GM20000 (cell line): ENCODE results near the gene POLR2C.

Experiments used
- DNase-seq: peaks from one replicate; pipeline ENCODE4 v3.0.0; 2012; ENCODE audit warnings: low spot score
- CTCF ChIP-seq: IDR thresholded peaks from 2 replicates; pipeline ENCODE4 v1.5.1; 2012; ENCODE audit warnings: mild to moderate bottlenecking, control low read depth; ENCODE audit errors: extremely low read depth, missing control alignments

The POLR2C gene

GRCh38 chr16:57518922-57519321 is 56.4 kb downstream of the POLR2C start:
- no peak for TF ChIP-seq CTCF
- no peak for DNase-seq

GRCh38 chr16:57519796-57520360 is 57.4 kb downstream of the POLR2C start:
- TF ChIP-seq CTCF: peak; percentile 92
- DNase-seq: peak; percentile 93
